ENCODE data around the gene RC3H1. TPM values are rescaled to one million over a fixed set of nuclear protein-coding genes. Genes with fewer than 3 reads are reported as not detected.

RC3H1 gene
- total and polyA plus RNA-seq, 2 donors from 2014 or later, result 2.5 to 40.5 TPM

DNA sequence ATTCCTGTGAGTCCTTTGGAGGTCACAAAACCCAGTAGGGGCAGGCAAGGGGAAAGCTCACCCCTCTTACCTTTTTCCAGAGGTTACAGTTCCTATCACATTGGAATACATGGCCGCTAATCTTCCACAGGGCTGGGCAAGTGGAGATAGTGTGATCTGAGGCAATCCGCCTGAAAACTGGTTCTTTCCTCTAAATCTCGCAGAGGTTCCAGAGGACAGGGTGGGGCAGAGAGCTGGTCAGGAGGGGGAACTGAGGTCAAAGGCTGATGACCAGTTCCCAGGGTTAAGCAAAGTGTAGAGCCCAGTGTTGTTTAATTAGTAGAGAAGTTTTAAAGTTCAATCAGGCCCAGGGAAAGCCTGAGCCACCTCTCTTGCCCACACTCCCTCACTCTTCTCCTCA is 105.0 kb downstream of the RC3H1 start, which contains the start of gene SERPINC1:
SERPINC1 (minus strand) TSS at position 179 of the 400 bp plus-strand sequence; CDS start at position 111, 68 bp downstream.
- H3K9me3 ChIP-seq (ENCODE audit: control insufficient read depth in 2 of 3, insufficient read depth in 1 of 3, low read length in 3 of 3), result no peaks in the 10 kb centered on the region
- H3K27ac ChIP-seq (ENCODE audit: low read depth in 2 of 2, low read length in 2 of 2), result no peak within 1 kb of the TSS
- H3K4me3 ChIP-seq (ENCODE audit: low read length in 3 of 3), result no peak within 1 kb of the TSS
- H3K27me3 ChIP-seq (ENCODE audit: control insufficient read depth, insufficient read depth, low read length), result no peaks in the 10 kb centered on the region
- H3K4me1 ChIP-seq (ENCODE audit: control insufficient read depth in 2 of 3, insufficient read depth in 2 of 3, low read depth in 1 of 3, low read length in 3 of 3), result no peaks in the 10 kb centered on the region
- no peak within 1 kb of the TSS for H3K9ac ChIP-seq (ENCODE audit: low read length in 3 of 3)
- no peaks in the 10 kb centered on the region for H3K36me3 ChIP-seq (ENCODE audit: control insufficient read depth in 2 of 3, insufficient read depth in 3 of 3, low read length in 3 of 3)
- DNase-seq (no peak), FAIRE-seq (no peak)
- TF ChIP-seq, protein P1, sequence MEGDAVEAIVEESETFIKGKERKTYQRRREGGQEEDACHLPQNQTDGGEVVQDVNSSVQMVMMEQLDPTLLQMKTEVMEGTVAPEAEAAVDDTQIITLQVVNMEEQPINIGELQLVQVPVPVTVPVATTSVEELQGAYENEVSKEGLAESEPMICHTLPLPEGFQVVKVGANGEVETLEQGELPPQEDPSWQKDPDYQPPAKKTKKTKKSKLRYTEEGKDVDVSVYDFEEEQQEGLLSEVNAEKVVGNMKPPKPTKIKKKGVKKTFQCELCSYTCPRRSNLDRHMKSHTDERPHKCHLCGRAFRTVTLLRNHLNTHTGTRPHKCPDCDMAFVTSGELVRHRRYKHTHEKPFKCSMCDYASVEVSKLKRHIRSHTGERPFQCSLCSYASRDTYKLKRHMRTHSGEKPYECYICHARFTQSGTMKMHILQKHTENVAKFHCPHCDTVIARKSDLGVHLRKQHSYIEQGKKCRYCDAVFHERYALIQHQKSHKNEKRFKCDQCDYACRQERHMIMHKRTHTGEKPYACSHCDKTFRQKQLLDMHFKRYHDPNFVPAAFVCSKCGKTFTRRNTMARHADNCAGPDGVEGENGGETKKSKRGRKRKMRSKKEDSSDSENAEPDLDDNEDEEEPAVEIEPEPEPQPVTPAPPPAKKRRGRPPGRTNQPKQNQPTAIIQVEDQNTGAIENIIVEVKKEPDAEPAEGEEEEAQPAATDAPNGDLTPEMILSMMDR (IDR thresholded peaks at IDR 0.05; ENCODE audit: borderline replicate concordance, extremely low read depth, insufficient read depth), result no peak
- intact Hi-C loops (cut with DNase I), result no loop called here

- Histone ChIP-seq H3K27ac (ENCODE audit: low read depth in 2 of 2, low read length in 2 of 2) (no peak overlapping the region), H3K4me1 (ENCODE audit: control insufficient read depth in 2 of 3, insufficient read depth in 2 of 3, low read depth in 1 of 3, low read length in 3 of 3) (no peaks in the 10 kb centered on the region), H3K9ac (ENCODE audit: low read length in 3 of 3) (no peak overlapping the region), H3K27me3 (ENCODE audit: control insufficient read depth, insufficient read depth, low read length) (no peaks in the 10 kb centered on the region), H3K4me3 (ENCODE audit: low read length in 3 of 3) (no peak overlapping the region), H3K36me3 (ENCODE audit: control insufficient read depth in 2 of 3, insufficient read depth in 3 of 3, low read length in 3 of 3) (no peaks in the 10 kb centered on the region), H3K9me3 (ENCODE audit: control insufficient read depth in 2 of 3, insufficient read depth in 1 of 3, low read length in 3 of 3) (no peaks in the 10 kb centered on the region)
- DNase-seq (no peak), FAIRE-seq (no peak)
- intact Hi-C loops (cut with DNase I), result no loop called here
- TF ChIP-seq, protein P1 (IDR thresholded peaks at IDR 0.05; ENCODE audit: borderline replicate concordance, extremely low read depth, insufficient read depth), result no peak
These were observed 105.5 kb downstream of the RC3H1 start for GRCh38 chr1:173916667-173917066.

- H3K36me3 ChIP-seq (ENCODE audit: control insufficient read depth in 2 of 3, insufficient read depth in 3 of 3, low read length in 3 of 3), result no peaks in the 10 kb centered on the region
- H3K9ac ChIP-seq (ENCODE audit: low read length in 3 of 3), result no peak overlapping the region
- FAIRE-seq, result no peak
- H3K4me3 ChIP-seq (ENCODE audit: low read length in 3 of 3), result no peak overlapping the region
- H3K27ac ChIP-seq (ENCODE audit: low read depth in 2 of 2, low read length in 2 of 2), result no peak overlapping the region
- intact Hi-C loops (cut with DNase I), result no loop called here
- H3K9me3 ChIP-seq (ENCODE audit: control insufficient read depth in 2 of 3, insufficient read depth in 1 of 3, low read length in 3 of 3), result no peaks in the 10 kb centered on the region
- no peaks in the 10 kb centered on the region for H3K4me1 ChIP-seq (ENCODE audit: control insufficient read depth in 2 of 3, insufficient read depth in 2 of 3, low read depth in 1 of 3, low read length in 3 of 3)
- TF ChIP-seq, protein P1 (IDR thresholded peaks at IDR 0.05; ENCODE audit: borderline replicate concordance, extremely low read depth, insufficient read depth), result no peak
- no peaks in the 10 kb centered on the region for H3K27me3 ChIP-seq (ENCODE audit: control insufficient read depth, insufficient read depth, low read length)
- peak in 2 of 5 donors; percentile 18 to 27 for DNase-seq
These were observed 106.6 kb downstream of the RC3H1 start for GRCh38 chr1:173915596-173915995.

DNA sequence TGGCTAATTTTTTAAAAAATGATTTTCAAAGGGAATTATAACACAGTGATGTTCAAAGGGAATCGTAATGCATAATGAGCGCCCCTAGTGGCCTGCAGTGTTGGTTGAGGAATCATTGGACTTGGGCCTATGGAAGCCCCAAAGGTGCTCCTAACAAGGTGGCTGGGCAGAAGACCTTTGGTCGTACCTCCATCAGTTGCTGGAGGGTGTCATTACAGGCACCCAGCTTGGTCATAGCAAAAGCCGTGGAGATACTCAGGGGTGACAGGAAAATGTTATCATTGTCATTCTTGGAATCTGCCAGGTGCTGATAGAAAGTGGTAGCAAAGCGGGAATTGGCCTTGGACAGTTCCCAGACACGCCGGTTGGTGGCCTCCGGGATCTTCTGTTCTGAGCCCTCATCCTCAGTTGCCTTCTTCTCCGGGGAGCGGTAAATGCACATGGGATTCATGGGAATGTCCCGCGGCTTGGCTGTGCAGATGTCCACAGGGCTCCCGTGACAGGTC is 107.7 kb downstream of the RC3H1 start:
- no peaks in the 10 kb centered on the region for H3K27me3 ChIP-seq (ENCODE audit: control insufficient read depth, insufficient read depth, low read length)
- H3K36me3 ChIP-seq (ENCODE audit: control insufficient read depth in 2 of 3, insufficient read depth in 3 of 3, low read length in 3 of 3), result no peaks in the 10 kb centered on the region
- H3K4me3 ChIP-seq (ENCODE audit: low read length in 3 of 3), result no peak overlapping the region
- intact Hi-C loops (cut with DNase I), result no loop called here
- H3K27ac ChIP-seq (ENCODE audit: low read depth in 2 of 2, low read length in 2 of 2), result no peak overlapping the region
- H3K9ac ChIP-seq (ENCODE audit: low read length in 3 of 3), result no peak overlapping the region
- peak in 1 of 5 donors; percentile 7 for DNase-seq
- no peak for FAIRE-seq
- TF ChIP-seq, protein P1 (IDR thresholded peaks at IDR 0.05; ENCODE audit: borderline replicate concordance, extremely low read depth, insufficient read depth), result peak; percentile 36
- H3K9me3 ChIP-seq (ENCODE audit: control insufficient read depth in 2 of 3, insufficient read depth in 1 of 3, low read length in 3 of 3), result no peaks in the 10 kb centered on the region
- no peaks in the 10 kb centered on the region for H3K4me1 ChIP-seq (ENCODE audit: control insufficient read depth in 2 of 3, insufficient read depth in 2 of 3, low read depth in 1 of 3, low read length in 3 of 3)

All from kidney (tissue), 14 donors.